ENCODE results near the gene UST. TPM values are rescaled to one million over a fixed set of nuclear protein-coding genes. Genes with fewer than 3 reads are reported as not detected.

UST gene
- total and polyA plus RNA-seq, 9 of the 15 experiments (the other 6 are each of a cell fraction or from before 2014, with no cell fraction given) = 0.04 to 0.10 TPM; not detected in 7

- H3K4me1 ChIP-seq (replicated peaks in 1 of 2; ENCODE audit: control insufficient read depth in 2 of 2, insufficient read depth in 2 of 2, low read length in 2 of 2) = no peaks in the 10 kb centered on the region
- H2AFZ ChIP-seq (ENCODE audit: low read depth, low read length) = no peak overlapping the region
- intact Hi-C loops (cut with micrococcal nuclease) = no loop called here
- DNase-seq (ENCODE audit: extremely low read depth in 1 of 4, low spot score in 3 of 4) (no peak), FAIRE-seq (peak; percentile 23), ATAC-seq (no peak)
- no peaks in the 10 kb centered on the region for H3K9me3 ChIP-seq (replicated peaks; ENCODE audit: control insufficient read depth, insufficient read depth, low read depth, low read length)
- H4K20me1 ChIP-seq (replicated peaks; ENCODE audit: control insufficient read depth, insufficient read depth, low read length) = no peaks in the 10 kb centered on the region
- no peak overlapping the region for H3K4me3 ChIP-seq
- H3K36me3 ChIP-seq (ENCODE audit: control insufficient read depth, insufficient read depth, low read length) = no peaks in the 10 kb centered on the region
- H3K27me3 ChIP-seq (ENCODE audit: control insufficient read depth in 2 of 2, insufficient read depth in 2 of 2, low read length in 2 of 2) = peaks cover 9 to 23% of the 10 kb centered on the region in 2 experiments; a peak in 4 of 5 replicates
- no peak overlapping the region for H3K27ac ChIP-seq (ENCODE audit: extremely low read depth, low read depth, low read length)
- in situ Hi-C loops (cut with MboI) = no loop called here
- H3K9me1 ChIP-seq (ENCODE audit: control insufficient read depth, insufficient read depth, low read length) = no peaks in the 10 kb centered on the region
- no peak overlapping the region for H3K9ac ChIP-seq (ENCODE audit: insufficient read depth in 1 of 2, low read depth in 2 of 2, low read length in 2 of 2)
- no peak overlapping the region for H3K4me2 ChIP-seq (ENCODE audit: insufficient read depth, low read length)
- 0% methylated on average over 6 of the region's 6 CpGs for WGBS (ENCODE audit: insufficient coverage, low coverage, missing lambda C conversion rate)
- TF ChIP-seq CSDE1 (IDR thresholded peaks at IDR 0.05) (no peak), CGGBP1 (CRISPR knock-in tag; IDR thresholded peaks at IDR 0.05) (no peak), FOSL1 (tag; conservative IDR thresholded peaks at IDR 0.05) (peak; percentile 43; the same call in 1 of the 2 replicates)
- ChIA-PET CTCF (ENCODE audit: low intra/inter-chr PET ratio) (no interaction called here), POLR2A (no interaction called here)
- BruUV-seq (replicated peaks) = no TSS peak
- H3K79me2 ChIP-seq (ENCODE audit: control insufficient read depth, insufficient read depth, low read length) = no peaks in the 10 kb centered on the region
Measured at GRCh38 chr6:149012040-149012545, 265.3 kb downstream of the UST start.

GRCh38 chr6:149013586-149014344 lies 266.9 kb downstream of the UST start:
- no peaks in the 10 kb centered on the region for H3K9me3 ChIP-seq (replicated peaks; ENCODE audit: control insufficient read depth, insufficient read depth, low read depth, low read length)
- ATAC-seq = peak; percentile 31; the same call in 1 of the 3 replicates
- no peak overlapping the region for H3K9ac ChIP-seq (ENCODE audit: insufficient read depth in 1 of 2, low read depth in 2 of 2, low read length in 2 of 2)
- intact Hi-C loops (cut with micrococcal nuclease) (no loop called here), in situ Hi-C loops (cut with MboI) (no loop called here)
- TF ChIP-seq MXI1 (IDR thresholded peaks at IDR 0.05; ENCODE audit: low read depth, low read length) = no peak
- TF ChIP-seq PKNOX1 (IDR thresholded peaks at IDR 0.05) = no peak
- TF ChIP-seq WHSC1 (IDR thresholded peaks at IDR 0.05; ENCODE audit: low read length) = no peak
- BruUV-seq (replicated peaks) = no TSS peak
- CTCF ChIA-PET (ENCODE audit: low intra/inter-chr PET ratio) = no interaction called here
- WGBS (ENCODE audit: insufficient coverage, low coverage, missing lambda C conversion rate) = 2% methylated on average over 6 of the region's 6 CpGs
- H2AFZ ChIP-seq (ENCODE audit: low read depth, low read length) = no peak overlapping the region
- no peak for DNase-seq (ENCODE audit: extremely low read depth in 1 of 4, low spot score in 3 of 4)
- no peak overlapping the region for H3K4me3 ChIP-seq
- H4K20me1 ChIP-seq (replicated peaks; ENCODE audit: control insufficient read depth, insufficient read depth, low read length) = no peaks in the 10 kb centered on the region
- no peaks in the 10 kb centered on the region for H3K9me1 ChIP-seq (ENCODE audit: control insufficient read depth, insufficient read depth, low read length)
- H3K27me3 ChIP-seq (ENCODE audit: control insufficient read depth in 2 of 2, insufficient read depth in 2 of 2, low read length in 2 of 2) = peaks cover 9 to 27% of the 10 kb centered on the region in 2 experiments; a peak in 4 of 5 replicates
- POLR2A ChIA-PET = no interaction called here
- H3K36me3 ChIP-seq (ENCODE audit: control insufficient read depth, insufficient read depth, low read length) = no peaks in the 10 kb centered on the region
- no peaks in the 10 kb centered on the region for H3K4me1 ChIP-seq (replicated peaks in 1 of 2; ENCODE audit: control insufficient read depth in 2 of 2, insufficient read depth in 2 of 2, low read length in 2 of 2)
- H3K79me2 ChIP-seq (ENCODE audit: control insufficient read depth, insufficient read depth, low read length) = no peaks in the 10 kb centered on the region
- H3K27ac ChIP-seq (ENCODE audit: extremely low read depth, low read depth, low read length) = no peak overlapping the region
- H3K4me2 ChIP-seq (ENCODE audit: insufficient read depth, low read length) = no peak overlapping the region
- FAIRE-seq = no peak
